Epithelial cell of proximal tubule (primary cell): ENCODE measurements around the gene CPAMD8. TPM values are rescaled to one million over a fixed set of nuclear protein-coding genes. Genes with fewer than 3 reads are reported as not detected.
"Not testable (repeated sequence)": the region's sequence is repeated elsewhere in the genome, so short reads cannot be mapped to it uniquely, and the experiment has no call there.

ENCODE experiments used
- DNase-seq: peaks from one replicate; pipeline ENCODE4 v3.0.0-alpha.2; 2011; ENCODE audit warnings: low read depth
- H3K4me3 ChIP-seq: 2 replicates; pipeline ENCODE4 v1.5.1; 2011; ENCODE audit warnings: low read depth, mild to moderate bottlenecking, low read length
- CTCF ChIP-seq: conservative IDR thresholded peaks from 2 replicates; pipeline ENCODE4 v1.5.1; 2012; ENCODE audit warnings: low read depth, mild to moderate bottlenecking, low read length
- total RNA-seq: library from RNA; depleted of rRNA; stranded (reverse); fragments of >200 nt; gene quantifications from 2 replicates; pipeline ENCODE4 v1.2.3, GENCODE V29; 2015

The CPAMD8 gene
- total RNA-seq, 1 donor from 2014 or later, result 8.2 TPM

GRCh38 chr19:17001603-17002183, 24.9 kb downstream of the CPAMD8 start:
- no peak overlapping the region for H3K4me3 ChIP-seq
- DNase-seq, result no peak
- TF ChIP-seq CTCF, result no peak

- no peak overlapping the region for H3K4me3 ChIP-seq
- TF ChIP-seq CTCF, result no peak
- DNase-seq, result no peak
Observed at GRCh38 chr19:16998635-16999194, 27.9 kb downstream of the CPAMD8 start.

- not testable (repeated sequence) for DNase-seq, H3K4me3 ChIP-seq
Observed at GRCh38 chr19:16996838-16997490, 29.6 kb downstream of the CPAMD8 start.

- H3K4me3 ChIP-seq, result no peak overlapping the region
- no peak for TF ChIP-seq CTCF
- DNase-seq, result no peak
Observed at GRCh38 chr19:16988661-16989060, 37.9 kb downstream of the CPAMD8 start.

- TF ChIP-seq CTCF, result no peak
- DNase-seq, result no peak
Observed at GRCh38 chr19:16985403-16985802, 41.2 kb downstream of the CPAMD8 start.

GRCh38 chr19:16982586-16982985, 44.0 kb downstream of the CPAMD8 start:
- DNase-seq, H3K4me3 ChIP-seq: not testable (repeated sequence)

More at GRCh38 chr19:16985403-16985802, 41.2 kb downstream of the CPAMD8 start:
- H3K4me3 ChIP-seq, result no peak overlapping the region

- no peak for DNase-seq
- TF ChIP-seq CTCF, result no peak
- no peak overlapping the region for H3K4me3 ChIP-seq
Observed at GRCh38 chr19:16978839-16979802, 47.5 kb downstream of the CPAMD8 start.
